SK-N-MC (cell line): ENCODE measurements around the gene DLEU7.

Source experiments
- DNase-seq: peaks from one replicate; pipeline ENCODE4 v3.0.0-alpha.2; 2011; ENCODE audit warnings: low read depth, low spot score
- H3K27ac ChIP-seq: fragments of 200-600 bp; sonication (generic); 2 replicates; pipeline ENCODE4 v1.5.1; 2016; ENCODE audit warnings: mixed run types
- H3K36me3 ChIP-seq: fragments of 200-600 bp; sonication (generic); 2 replicates; pipeline ENCODE4 v1.6.1; 2017; ENCODE audit warnings: antibody characterized with exemption, low read length, mixed read lengths; ENCODE audit not compliant: insufficient read depth
- H3K4me3 ChIP-seq: fragments of 200-600 bp; sonication (generic); 2 replicates; pipeline ENCODE4 v1.5.1; 2016
- H3K9ac ChIP-seq: fragments of 200-600 bp; sonication (generic); 2 replicates; pipeline ENCODE4 v1.8.0; 2017; ENCODE audit warnings: mixed run types, mixed read lengths; ENCODE audit not compliant: insufficient read length
- H3K9me3 ChIP-seq: fragments of 200-600 bp; sonication (generic); 2 replicates; pipeline ENCODE4 v1.6.1; 2017; ENCODE audit warnings: low read depth, mild to moderate bottlenecking, antibody characterized with exemption, low read length, moderate library complexity, mixed read lengths
- EZH2 ChIP-seq: fragments of 200-600 bp; sonication (generic); IDR thresholded peaks from one replicate; pipeline ENCODE4 v1.6.1; 2017; ENCODE audit warnings: antibody characterized with exemption
- FOXP2 ChIP-seq: optimal IDR thresholded peaks from 2 replicates; pipeline ENCODE3; 2011; ENCODE audit warnings: mild to moderate bottlenecking, moderate library complexity; ENCODE audit not compliant: insufficient read depth; ENCODE audit errors: extremely low read length, control extremely low read depth
- POLR2AphosphoS5 ChIP-seq: IDR thresholded peaks from 2 replicates; pipeline ENCODE4 v1.6.1; 2012; ENCODE audit warnings: mild to moderate bottlenecking, low read depth, low read length, borderline replicate concordance

DLEU7 gene

GRCh38 chr13:50779443-50780200 is 63.9 kb downstream of the DLEU7 start:
- H3K36me3 ChIP-seq = no peaks in the 10 kb centered on the region
- no peak overlapping the region for H3K27ac ChIP-seq
- no peaks in the 10 kb centered on the region for H3K9me3 ChIP-seq
- no peak for DNase-seq
- no peak for TF ChIP-seq EZH2
- TF ChIP-seq POLR2AphosphoS5 = no peak
- no peak for TF ChIP-seq FOXP2
- H3K4me3 ChIP-seq = no peak overlapping the region
- H3K9ac ChIP-seq = no peak overlapping the region
